HUES48 (cell line): ENCODE measurements around the gene SHOX.

Experiments used
- H3K27ac ChIP-seq: one replicate; pipeline ENCODE4 v1.7.0; 2013; ENCODE audit warnings: low read depth, low read length, inconsistent platforms
- H3K27me3 ChIP-seq: 2 replicates; pipeline ENCODE4 v1.6.1; 2013; ENCODE audit warnings: mild to moderate bottlenecking, low read length; ENCODE audit not compliant: control insufficient read depth, insufficient read depth
- H3K36me3 ChIP-seq: 2 replicates; pipeline ENCODE4 v1.6.1; 2013; ENCODE audit warnings: low read length; ENCODE audit not compliant: control insufficient read depth, insufficient read depth
- H3K4me1 ChIP-seq: 2 replicates; pipeline ENCODE4 v1.6.1; 2013; ENCODE audit warnings: mild to moderate bottlenecking, low read length; ENCODE audit not compliant: control insufficient read depth, insufficient read depth
- H3K4me3 ChIP-seq: 2 replicates; pipeline ENCODE4 v1.5.1; 2013; ENCODE audit warnings: mild to moderate bottlenecking, low read depth, low read length
- H3K9ac ChIP-seq: 2 replicates; pipeline ENCODE4 v1.6.1; 2013; ENCODE audit warnings: mild to moderate bottlenecking, low read depth, low read length, moderate library complexity
- H3K9me3 ChIP-seq: 2 replicates; pipeline ENCODE4 v1.6.1; 2013; ENCODE audit warnings: low read length; ENCODE audit not compliant: control insufficient read depth, insufficient read depth

The SHOX gene

GRCh38 chrX:632366-633042 lies 1.9 kb downstream of the SHOX start:
- no peak overlapping the region for H3K4me3 ChIP-seq
- H3K4me1 ChIP-seq = peaks cover 30% of the 10 kb centered on the region
- H3K27ac ChIP-seq = no peak overlapping the region
- no peak overlapping the region for H3K9ac ChIP-seq
- H3K9me3 ChIP-seq = no peaks in the 10 kb centered on the region
- H3K36me3 ChIP-seq = no peaks in the 10 kb centered on the region
- H3K27me3 ChIP-seq = peaks cover 93% of the 10 kb centered on the region

GRCh38 chrX:633043-633984 lies 2.7 kb downstream of the SHOX start:
- Histone ChIP-seq H3K9me3 (no peaks in the 10 kb centered on the region), H3K9ac (no peak overlapping the region), H3K27ac (no peak overlapping the region), H3K4me1 (peaks cover 38% of the 10 kb centered on the region), H3K36me3 (no peaks in the 10 kb centered on the region), H3K4me3 (no peak overlapping the region), H3K27me3 (peaks cover 93% of the 10 kb centered on the region)

GRCh38 chrX:633985-634958 lies 3.7 kb downstream of the SHOX start:
- Histone ChIP-seq H3K9ac (no peak overlapping the region), H3K27me3 (peaks cover 95% of the 10 kb centered on the region)

GRCh38 chrX:635428-636090 lies 5.0 kb downstream of the SHOX start:
- Histone ChIP-seq H3K36me3 (no peaks in the 10 kb centered on the region), H3K9ac (no peak overlapping the region), H3K4me1 (peaks cover 46% of the 10 kb centered on the region), H3K9me3 (no peaks in the 10 kb centered on the region), H3K4me3 (peak overlapping the region; percentile 41; the same call in 1 of the 2 replicates), H3K27me3 (peaks cover 95% of the 10 kb centered on the region), H3K27ac (no peak overlapping the region)

More at GRCh38 chrX:633985-634958, 3.7 kb downstream of the SHOX start:
- Histone ChIP-seq H3K4me1 (peaks cover 45% of the 10 kb centered on the region), H3K27ac (no peak overlapping the region), H3K9me3 (no peaks in the 10 kb centered on the region), H3K36me3 (no peaks in the 10 kb centered on the region), H3K4me3 (no peak overlapping the region)

GRCh38 chrX:636981-637659 lies 6.5 kb downstream of the SHOX start:
- H3K4me1 ChIP-seq = peaks cover 38% of the 10 kb centered on the region

GRCh38 chrX:637660-638481 lies 7.3 kb downstream of the SHOX start:
- H3K27me3 ChIP-seq = peaks cover 95% of the 10 kb centered on the region
- H3K4me3 ChIP-seq = no peak overlapping the region
- no peaks in the 10 kb centered on the region for H3K9me3 ChIP-seq
- no peak overlapping the region for H3K27ac ChIP-seq
- H3K9ac ChIP-seq = no peak overlapping the region
- peaks cover 31% of the 10 kb centered on the region for H3K4me1 ChIP-seq
- no peaks in the 10 kb centered on the region for H3K36me3 ChIP-seq

More at GRCh38 chrX:636981-637659, 6.5 kb downstream of the SHOX start:
- Histone ChIP-seq H3K36me3 (no peaks in the 10 kb centered on the region), H3K27me3 (peaks cover 95% of the 10 kb centered on the region), H3K4me3 (no peak overlapping the region), H3K27ac (no peak overlapping the region), H3K9me3 (no peaks in the 10 kb centered on the region), H3K9ac (no peak overlapping the region)

- Histone ChIP-seq H3K9ac (no peak overlapping the region), H3K27me3 (peaks cover 95% of the 10 kb centered on the region), H3K4me3 (no peak overlapping the region)
Observed at GRCh38 chrX:638482-639131, 8.0 kb downstream of the SHOX start.

GRCh38 chrX:639151-639550 lies 8.6 kb downstream of the SHOX start:
- H3K9me3 ChIP-seq = no peaks in the 10 kb centered on the region
- H3K4me1 ChIP-seq = peaks cover 24% of the 10 kb centered on the region
- no peak overlapping the region for H3K4me3 ChIP-seq
- no peak overlapping the region for H3K9ac ChIP-seq
- no peak overlapping the region for H3K27ac ChIP-seq
- H3K27me3 ChIP-seq = peaks cover 95% of the 10 kb centered on the region
- H3K36me3 ChIP-seq = no peaks in the 10 kb centered on the region

More at GRCh38 chrX:638482-639131, 8.0 kb downstream of the SHOX start:
- H3K9me3 ChIP-seq = no peaks in the 10 kb centered on the region
- peaks cover 29% of the 10 kb centered on the region for H3K4me1 ChIP-seq
- H3K36me3 ChIP-seq = no peaks in the 10 kb centered on the region
- no peak overlapping the region for H3K27ac ChIP-seq

- Histone ChIP-seq H3K36me3 (no peaks in the 10 kb centered on the region), H3K27me3 (peaks cover 95% of the 10 kb centered on the region), H3K27ac (no peak overlapping the region), H3K4me3 (no peak overlapping the region), H3K4me1 (peaks cover 19% of the 10 kb centered on the region), H3K9ac (no peak overlapping the region), H3K9me3 (no peaks in the 10 kb centered on the region)
Observed at GRCh38 chrX:640641-641040, 10.1 kb downstream of the SHOX start.
